ENCODE results near the gene SLC6A18.

SLC6A18 gene

DNA sequence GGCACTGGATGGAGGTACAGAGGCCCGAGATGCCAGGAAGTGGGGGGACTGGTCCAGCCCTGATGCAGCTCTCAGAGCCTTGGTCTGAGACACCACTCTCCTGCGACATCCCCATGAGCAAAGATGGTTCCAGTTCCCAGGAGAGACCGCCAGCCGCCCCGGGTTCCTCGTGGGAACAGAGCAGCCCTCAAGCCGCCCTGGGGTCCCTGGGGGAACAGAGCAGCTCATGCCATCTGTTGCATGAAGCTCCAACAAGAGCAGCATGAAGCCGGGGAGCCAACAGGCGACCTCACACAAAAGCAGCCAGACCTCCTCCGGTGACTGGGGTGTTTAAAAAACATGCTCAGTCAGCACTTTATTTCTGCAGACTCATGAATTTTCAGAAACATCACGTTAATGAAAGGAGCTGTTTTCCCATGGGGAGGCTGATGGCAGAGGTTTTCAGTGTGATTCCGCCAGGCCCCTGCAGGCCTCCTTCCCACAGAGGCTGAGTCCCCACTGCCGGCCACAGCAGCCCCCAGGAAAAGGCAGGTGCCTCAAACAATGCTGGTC lies 6.2 kb downstream of the SLC6A18 start:
- no peak for DNase-seq (ENCODE audit: low read depth)

DNA sequence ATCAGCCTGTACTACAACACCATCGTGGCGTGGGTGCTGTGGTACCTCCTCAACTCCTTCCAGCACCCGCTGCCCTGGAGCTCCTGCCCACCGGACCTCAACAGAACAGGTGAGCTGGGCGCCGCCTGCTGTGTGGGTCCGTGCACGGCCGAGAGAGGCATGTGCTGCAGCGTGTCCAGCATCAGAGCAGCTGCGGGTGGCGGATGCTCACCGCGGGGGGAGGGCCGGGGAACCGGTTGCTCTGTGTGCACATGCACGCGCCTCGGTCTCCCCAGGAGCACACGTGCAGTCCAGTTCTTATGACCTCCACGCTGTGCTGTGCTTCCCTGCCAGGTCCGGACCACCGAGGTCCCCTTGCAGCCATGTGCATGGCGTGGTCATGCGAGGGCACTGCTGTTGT lies 7.6 kb downstream of the SLC6A18 start:
- no peak for DNase-seq (ENCODE audit: low read depth)

- no peak for DNase-seq (ENCODE audit: low read depth)
These were observed 10.2 kb downstream of the SLC6A18 start for GRCh38 chr5:1235379-1235778.

DNA sequence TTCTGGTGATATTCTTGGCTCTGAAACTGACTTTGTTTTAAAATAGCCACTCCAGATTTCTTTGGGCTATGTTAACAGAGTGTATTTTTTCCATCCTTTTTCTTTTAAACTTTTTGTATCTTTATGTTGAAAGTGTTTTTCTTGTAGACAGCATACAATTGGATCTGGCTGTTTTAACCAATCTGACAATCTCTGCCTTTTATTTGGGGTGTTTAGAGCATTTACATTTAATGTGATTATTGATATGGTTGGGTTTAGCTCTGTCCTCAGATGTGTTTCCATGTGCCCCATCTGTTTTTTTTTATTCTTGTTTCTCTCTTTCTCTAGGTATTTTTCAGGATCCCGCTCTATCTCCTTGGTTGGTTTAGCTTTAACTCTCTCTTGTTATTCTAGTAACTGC lies 10.7 kb downstream of the SLC6A18 start:
- no peak for DNase-seq (ENCODE audit: low read depth)

DNA sequence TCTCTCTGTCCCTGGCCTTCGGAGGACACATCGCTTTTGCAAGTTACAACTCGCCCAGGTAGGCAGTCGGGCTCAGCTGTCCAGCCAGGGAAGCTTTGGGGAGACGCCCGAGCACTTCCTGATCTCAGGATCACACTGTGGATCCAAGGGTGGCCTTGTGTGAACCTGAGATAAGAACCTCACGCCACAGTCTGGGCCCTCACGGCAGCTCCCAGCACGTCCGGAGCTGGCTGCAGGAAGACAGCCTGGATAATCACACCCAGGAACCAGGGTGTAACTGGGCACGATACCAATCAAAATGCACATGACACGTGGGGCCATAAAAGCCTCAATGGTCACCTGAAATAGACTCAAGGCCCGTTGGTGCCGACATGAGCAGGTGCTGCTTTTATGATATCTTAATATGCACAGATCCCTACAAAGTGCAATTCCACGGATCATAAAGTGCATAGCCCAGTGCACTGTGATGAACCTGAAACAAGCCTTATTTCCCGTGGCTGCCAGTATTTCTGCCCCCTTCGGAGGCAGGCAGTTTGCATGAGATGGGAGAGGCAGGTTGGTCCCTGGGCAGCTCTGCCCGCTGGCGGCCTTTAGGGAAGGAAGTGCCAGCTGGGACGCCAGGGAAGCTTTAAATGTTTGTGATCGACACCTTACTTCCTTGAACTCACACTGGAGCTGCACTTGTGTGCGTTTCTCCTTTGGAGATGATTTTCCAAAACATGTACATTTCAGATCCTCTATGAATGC lies 14.5 kb downstream of the SLC6A18 start:
- DNase-seq (ENCODE audit: low read depth), result no peak

DNA sequence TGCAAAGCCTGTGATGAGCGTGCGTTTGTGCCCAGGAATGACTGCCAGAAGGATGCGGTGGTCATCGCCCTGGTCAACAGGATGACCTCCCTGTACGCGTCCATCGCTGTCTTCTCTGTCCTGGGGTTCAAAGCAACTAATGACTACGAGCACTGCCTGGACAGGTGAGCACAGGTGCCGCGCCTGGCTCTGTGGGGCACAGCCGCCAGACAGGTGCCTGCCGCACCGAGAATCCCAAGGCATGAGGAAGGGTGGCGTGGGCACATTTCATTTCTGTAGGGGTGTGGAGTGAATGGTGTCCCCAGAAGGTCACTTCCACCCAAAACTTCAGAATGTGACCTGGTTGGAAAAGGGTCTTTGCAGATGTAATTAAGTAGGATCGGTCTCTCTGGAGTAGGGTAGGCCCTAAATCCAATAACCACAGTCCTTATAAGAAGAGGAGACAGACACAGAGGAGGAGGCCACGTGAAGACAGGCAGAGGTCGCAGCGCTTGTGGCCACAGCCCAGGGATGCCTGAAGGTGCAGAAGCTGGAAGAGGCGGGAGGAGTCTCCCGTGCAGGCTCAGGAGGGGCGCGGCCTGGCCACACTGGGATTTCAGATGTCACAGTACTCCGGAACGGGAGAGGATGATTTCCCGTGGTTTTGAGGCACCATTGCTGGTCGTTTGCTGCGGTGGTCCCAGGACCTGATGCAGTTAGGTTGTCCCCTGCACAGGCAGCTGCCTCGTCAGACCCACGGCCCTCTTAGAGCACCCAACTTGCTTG lies 15.5 kb downstream of the SLC6A18 start:
- no peak for DNase-seq (ENCODE audit: low read depth)

DNA sequence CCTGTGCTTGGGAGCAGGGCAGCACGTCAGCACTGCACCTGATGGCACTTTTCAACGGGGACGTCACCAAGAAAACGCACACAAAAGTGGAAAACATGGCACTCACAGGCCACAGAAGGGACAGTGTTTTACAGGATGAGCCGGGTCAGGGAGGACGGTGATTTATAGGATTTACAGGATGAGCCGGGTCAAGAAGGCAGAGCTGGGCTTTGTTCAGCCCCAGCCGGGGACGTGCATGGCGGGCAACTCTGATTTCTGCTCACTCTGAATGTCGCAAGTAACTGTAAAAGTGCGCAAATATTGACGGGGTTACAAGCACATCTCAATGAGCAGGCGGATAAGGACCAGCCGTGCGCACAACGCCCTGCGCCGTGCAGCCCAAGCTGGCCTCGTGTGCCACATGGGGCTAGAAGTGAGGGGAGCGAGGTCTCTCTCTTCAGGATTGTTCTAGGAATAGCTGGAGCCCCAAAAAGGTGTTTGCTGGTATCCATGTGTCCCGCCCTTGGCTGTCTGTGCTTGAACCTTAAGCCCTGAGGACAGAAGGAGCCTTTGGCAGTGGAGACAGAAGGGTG lies 16.4 kb downstream of the SLC6A18 start:
- no peak for DNase-seq (ENCODE audit: low read depth)

DNA sequence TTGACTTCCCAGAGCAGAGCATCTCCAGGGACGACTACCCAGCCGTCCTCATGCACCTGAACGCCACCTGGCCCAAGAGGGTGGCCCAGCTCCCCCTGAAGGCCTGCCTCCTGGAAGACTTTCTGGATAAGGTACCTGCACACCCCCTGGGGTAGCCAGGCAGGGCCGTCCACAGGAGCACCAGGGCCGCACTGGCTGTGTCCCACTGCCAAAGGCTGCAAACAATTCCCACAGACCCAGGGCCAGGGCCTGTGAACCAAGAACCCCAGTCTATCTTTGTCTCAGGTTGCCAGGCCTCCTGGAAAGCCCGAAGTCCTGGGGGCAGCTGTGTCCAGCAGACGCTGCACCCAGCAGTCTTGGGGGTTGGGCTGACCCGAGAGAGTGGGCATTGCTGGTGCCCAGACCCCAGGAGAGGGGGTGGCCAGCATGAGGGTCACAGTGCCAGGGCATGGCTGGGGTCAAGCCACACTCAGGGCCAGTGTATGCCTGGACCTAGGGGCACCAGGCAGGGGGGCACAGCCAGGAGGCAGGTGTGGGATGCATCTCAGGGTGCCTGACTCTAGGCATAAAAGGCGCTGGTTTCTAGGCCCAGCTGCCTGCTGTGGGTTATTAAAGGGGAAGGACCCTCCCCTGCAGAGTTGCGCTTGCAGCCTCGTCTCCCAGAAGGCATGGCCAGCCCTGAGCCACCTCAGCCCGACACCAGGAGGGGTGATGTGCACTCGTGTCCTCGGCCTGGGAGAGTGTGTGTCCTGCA lies 17.7 kb downstream of the SLC6A18 start:
- DNase-seq (ENCODE audit: low read depth), result no peak

DNA sequence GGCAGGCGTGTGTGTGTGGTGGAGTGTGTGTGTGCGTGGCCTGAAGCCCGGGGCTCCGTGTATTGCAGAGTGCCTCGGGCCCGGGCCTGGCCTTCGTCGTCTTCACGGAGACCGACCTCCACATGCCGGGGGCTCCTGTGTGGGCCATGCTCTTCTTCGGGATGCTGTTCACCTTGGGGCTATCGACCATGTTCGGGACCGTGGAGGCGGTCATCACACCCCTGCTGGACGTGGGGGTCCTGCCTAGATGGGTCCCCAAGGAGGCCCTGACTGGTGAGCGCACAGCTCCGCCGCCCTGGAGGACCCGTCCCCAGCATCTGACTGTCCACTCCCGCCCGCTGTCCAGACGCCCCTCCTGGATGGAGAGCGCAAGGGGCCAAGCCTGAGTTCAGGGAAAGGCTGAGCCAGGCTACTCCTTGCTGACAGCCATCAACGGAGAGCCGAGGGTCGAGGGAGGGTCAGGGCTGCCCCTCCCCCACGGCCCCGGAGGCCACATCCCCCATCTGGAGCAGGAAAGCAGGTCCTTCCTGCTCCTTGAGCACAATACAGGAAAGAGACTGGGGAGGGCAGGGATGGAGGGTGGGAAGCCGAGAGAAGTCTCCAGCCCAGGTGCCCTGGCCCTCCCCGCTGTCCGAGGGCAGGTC lies 18.4 kb downstream of the SLC6A18 start:
- DNase-seq (ENCODE audit: low read depth), result no peak

DNA sequence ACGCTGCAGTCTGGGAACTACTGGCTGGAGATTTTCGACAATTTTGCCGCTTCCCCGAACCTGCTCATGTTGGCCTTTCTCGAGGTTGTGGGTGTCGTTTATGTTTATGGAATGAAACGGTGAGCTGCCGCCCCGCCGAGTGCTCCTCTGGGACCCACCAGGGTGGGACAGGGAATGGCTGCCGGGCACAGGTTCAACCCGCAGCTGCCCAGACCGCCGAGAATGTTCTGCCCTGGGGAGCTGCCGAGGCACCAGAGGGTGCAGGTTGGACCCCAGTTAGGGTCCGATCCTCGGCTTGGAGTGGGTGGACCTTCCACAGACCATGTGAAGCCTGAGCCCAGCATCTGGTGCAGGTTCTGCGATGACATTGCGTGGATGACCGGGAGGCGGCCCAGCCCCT lies 19.1 kb downstream of the SLC6A18 start:
- no peak for DNase-seq (ENCODE audit: low read depth)

GRCh38 chr5:1244976-1245375 lies 19.8 kb downstream of the SLC6A18 start:
- no peak for DNase-seq (ENCODE audit: low read depth)

DNA sequence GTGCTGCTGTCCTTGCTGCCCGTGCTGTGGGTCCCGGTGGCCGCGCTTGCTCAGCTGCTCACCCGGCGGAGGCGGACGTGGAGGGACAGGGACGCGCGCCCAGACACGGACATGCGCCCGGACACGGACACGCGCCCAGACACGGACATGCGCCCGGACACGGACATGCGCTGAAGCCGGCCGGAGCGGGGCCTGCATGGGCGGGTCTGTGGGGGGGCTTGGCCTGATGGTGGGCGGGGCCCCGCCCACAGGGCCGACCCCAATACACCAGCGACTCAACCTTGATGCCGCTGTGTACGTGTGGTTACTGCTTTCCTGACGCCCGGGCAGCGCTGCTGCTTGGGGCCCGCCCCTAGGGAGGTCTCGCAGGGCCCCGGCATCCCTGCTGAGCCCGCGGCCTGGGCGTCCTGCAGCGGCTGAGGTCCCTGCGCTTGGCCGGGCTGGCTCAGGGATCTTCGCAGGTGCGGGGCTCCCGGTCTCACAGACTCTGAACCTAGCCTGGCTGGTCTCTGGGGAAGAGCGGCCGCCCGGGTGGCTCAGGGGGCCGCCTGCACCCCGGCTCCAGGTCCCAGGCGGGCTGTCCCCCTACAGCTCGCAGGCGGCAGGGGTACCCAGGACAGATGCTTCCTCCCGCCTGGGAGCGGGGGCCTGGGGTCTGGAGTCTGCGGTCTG lies 20.9 kb downstream of the SLC6A18 start:
- DNase-seq (ENCODE audit: low read depth), result no peak

DNA sequence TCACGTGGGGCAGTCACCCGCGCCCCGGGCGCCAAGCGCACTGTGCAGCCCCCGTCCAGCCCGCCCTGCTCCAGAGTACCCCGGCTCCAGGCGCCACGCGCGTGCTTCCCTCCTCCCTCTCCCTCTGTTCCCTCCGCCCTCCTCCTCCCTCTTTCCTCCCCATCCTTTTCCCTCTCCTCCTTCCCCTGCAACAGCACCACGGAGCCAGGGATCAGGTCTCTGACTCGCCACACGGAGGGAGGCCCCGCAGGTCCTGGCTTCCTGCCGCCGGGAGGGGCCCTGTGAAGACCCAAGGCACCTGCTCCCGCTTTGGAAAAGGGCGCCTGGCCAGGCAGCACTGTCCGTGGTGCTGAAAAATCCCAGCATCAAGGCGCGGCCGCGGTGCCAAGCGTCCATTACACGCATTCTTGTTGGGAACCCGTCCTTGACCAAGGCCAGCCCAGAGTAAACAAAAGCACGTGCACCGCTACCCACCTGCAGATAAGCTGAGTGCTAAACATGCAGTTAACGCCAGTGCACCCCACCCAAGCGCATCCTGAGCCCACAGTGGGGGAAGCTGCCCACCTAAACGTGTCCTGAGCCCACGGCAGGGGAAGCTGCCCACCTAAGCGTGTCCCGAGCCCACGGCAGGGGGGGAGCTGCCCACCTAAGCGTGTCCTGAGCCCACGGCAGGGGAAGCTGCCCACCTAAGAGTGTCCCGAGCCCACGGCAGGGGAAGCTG lies 21.7 kb downstream of the SLC6A18 start:
- no peak for DNase-seq (ENCODE audit: low read depth)

DNA sequence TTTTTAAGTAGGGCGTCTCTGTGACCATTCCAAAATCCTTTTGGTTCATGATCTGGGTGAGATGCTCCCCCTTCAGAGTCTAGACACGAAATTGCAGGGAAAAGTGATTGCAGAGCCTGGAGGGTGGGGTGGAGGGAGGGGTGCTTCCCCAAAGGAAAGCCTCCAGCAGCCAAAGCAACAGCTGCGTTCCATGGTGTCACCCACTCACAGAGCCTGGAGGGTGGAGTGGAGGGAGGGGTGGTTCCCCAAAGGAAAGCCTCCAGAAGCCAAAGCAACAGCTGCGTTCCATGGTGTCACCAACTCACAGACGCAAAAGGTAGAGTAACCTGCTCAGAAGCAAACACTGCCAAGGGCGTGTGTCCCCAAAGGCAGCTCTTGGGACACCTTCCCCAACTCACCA lies 22.6 kb downstream of the SLC6A18 start:
- no peak for DNase-seq (ENCODE audit: low read depth)

GRCh38 chr5:1249366-1250280 lies 24.4 kb downstream of the SLC6A18 start:
- DNase-seq (ENCODE audit: low read depth), result no peak

DNA sequence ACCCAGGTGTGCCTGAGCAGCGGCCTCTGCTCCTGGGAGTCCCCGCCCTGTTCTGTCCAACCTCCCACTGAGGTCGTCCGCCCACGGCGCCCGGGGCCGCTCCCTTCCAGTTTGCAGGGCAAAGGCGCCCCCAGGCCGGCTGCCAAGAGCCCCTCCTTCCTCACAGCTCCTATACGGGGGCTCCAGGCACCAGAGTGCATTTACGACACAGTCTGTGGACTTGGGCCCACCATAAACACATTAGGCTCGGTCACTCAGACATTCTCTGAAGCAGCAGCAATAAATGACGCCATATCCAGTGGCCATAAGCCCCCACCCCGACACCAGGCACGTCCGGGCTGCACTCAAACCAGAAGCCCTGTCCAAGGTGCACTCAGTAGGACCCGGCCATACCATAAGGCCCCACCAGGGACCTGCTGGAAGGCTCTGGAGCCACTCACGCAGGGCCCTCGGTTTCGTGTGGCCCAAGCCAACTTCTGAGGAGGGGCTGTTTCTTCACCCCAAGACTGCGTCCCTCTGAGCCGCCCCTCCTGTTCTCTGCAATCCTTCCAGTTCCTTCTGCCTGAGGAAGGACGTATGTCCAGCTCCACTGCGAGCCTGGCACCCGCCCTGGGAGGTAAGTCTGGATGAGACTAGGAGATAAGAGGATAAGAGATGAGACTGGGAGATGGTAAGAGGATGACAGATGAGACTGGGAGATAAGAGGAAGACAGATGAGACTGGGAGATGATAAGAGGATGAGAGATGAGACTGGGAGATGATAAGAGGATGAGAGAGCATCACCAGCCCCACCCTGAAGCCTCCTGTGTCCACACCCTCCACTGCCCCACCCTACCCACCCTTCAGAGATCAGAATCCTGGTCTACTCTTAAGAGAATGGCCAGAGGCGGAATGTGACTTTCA lies 26.7 kb downstream of the SLC6A18 start:
- no peak for DNase-seq (ENCODE audit: low read depth)

DNA sequence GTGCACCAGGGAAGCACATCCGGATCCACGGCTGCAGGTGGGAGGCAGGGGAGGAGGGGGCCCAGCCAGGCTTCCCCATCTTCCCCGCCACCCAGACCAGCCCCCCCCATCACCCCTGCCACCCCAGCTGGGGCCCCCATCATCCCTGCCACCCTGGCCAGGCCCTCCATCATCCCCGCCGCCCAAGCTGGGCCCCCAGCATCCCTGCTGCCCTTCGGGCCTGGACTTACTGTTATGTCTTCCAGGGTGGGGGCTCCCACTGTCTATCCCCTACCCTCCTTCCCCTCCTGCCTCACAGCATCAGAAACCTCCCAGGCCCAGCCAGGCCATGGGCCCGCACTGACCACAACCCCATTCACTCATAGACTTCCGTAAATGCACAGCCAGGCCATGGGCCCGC lies 27.5 kb downstream of the SLC6A18 start:
- no peak for DNase-seq (ENCODE audit: low read depth)

- DNase-seq (ENCODE audit: low read depth), result no peak
These were observed 28.4 kb downstream of the SLC6A18 start for GRCh38 chr5:1253456-1254105.
